GM19238 (cell line): ENCODE measurements around the gene SPATC1L.

ENCODE experiments used
- DNase-seq: peaks from one replicate; pipeline ENCODE4 v3.0.0; 2011; ENCODE audit warnings: low spot score; ENCODE audit not compliant: insufficient read length

SPATC1L gene

DNA sequence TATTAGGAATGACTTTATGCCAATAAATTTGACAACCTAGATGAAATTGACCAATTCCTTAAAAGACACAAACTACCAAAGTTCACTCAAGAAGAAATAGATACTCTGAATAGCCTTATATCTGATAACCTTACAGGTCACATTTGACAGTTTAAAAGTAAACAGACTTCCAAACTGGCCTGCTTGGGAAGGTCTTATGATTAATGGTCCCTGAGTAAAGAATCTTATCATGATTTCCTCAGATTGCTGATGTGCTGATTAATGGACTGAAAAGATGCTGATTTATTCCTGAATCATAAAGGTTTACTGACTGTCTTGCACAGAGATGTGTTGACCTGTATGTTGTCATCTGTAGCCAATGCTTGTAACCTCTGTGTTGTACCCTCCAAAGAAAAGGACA is 19.2 kb downstream of the SPATC1L start:
- no peak for DNase-seq

DNA sequence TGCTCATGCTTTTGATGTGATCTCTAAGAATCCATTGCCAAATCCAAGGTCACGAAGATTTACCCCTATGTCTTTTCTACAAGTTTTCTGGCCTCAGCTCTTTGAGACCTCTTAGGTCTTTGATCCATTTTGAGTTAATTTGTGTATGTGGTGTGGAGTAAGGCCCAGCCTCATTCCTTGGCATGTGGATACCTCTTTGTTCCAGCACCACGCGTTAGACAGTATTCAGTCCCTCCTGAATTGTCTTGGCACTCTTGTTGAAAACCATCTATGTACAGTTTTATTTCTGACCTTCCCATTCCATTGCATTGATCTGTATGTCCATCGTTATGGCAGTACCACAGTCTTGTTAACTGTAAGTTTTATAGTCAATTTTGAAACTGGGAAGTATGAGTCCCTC is 20.9 kb downstream of the SPATC1L start:
- no peak for DNase-seq

DNA sequence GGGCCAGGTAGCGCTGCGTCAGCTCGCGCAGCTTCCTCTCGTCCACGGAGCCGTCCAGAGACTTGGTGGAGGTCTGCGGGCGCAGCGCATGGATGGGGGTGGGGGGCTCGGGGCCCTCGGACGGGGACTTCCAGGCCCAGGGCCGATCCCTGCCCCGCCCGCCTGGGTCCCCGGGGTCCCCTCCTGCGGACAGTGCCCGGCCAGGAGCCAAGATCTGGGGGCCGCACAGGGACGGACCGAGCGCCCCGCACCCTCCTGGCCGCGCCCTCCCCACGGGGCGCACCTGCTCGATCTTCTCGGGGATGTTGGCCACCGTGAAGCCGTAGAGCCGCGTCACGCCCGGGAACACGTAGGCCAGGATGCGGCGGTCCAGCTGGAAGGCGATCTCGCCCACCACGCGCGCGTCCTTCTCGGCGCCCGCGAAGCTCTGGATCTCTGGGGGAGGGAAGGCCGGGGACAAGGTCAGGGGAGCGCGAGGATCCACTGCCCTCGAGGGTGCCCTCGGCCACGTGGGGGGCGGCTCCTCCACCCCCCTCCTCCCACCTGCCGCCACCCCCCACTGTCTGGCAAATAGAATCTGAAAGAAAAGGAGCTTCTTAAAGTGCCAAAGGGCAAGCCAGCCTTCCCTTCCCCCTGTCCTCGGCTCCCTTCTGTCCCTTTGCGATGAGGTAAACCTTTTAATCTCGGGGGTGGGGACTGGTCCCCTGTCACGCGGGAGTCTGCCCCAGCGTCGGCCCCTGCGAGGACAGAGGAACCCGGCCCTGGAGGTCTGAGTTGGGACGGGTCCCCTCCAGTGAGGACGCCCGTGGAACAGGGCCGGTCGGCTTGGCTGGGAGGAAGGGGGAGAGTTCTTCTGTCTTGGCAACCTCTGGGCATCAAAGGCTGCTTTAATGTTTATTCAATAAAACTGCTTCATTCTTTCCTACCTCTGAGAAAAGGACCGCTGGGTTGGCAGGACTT is 22.3 kb downstream of the SPATC1L start:
- DNase-seq = no peak

DNA sequence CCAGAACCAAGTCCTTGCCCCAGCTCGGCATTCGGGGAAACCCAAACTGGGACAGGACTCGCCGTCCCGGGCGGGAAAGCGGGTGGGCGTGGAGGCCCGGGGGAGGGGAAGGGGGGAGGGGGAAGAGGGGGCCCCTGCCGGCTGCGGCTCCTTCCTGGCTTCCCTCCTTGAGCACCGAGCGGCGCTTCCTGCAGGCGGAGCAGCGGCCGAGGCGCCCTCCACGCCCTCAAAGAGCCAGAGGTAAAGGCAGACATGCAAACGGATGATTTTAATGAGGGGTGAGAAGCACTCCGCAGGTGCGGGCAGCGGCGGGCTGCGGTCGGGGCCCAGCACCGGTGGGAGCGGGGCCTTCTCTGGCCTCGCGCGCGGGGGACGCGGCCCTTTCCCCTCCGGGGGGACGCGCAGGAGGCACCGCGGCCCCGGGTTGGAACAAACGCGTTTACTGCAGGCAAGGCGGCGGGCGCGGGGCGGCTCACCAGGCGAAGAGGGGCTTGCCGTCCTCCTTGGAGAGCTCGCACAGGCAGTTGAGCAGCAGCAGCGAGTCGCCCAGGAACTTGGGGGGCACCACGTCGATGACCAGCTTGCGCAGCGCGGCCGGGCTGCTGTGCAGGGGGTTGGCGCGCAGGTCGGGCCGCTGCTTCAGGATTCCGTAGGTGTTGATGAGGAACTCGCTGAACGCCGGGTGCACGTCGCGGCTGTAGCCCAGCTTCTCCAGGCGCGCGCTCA is 23.2 kb downstream of the SPATC1L start:
- no peak for DNase-seq

DNA sequence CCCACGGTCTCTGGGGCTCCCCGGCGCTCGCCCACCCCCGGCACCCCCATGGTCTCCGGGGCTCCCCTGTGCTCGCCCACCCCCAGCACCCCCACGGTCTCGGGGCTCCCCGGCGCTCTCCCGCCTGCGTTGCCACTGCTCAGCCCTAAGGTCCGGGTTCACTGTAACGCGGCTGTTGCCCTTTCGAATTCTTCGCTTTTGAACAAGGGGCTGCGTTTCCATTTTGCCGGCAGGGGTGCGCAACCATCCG is 23.7 kb downstream of the SPATC1L start:
- DNase-seq = no peak

DNA sequence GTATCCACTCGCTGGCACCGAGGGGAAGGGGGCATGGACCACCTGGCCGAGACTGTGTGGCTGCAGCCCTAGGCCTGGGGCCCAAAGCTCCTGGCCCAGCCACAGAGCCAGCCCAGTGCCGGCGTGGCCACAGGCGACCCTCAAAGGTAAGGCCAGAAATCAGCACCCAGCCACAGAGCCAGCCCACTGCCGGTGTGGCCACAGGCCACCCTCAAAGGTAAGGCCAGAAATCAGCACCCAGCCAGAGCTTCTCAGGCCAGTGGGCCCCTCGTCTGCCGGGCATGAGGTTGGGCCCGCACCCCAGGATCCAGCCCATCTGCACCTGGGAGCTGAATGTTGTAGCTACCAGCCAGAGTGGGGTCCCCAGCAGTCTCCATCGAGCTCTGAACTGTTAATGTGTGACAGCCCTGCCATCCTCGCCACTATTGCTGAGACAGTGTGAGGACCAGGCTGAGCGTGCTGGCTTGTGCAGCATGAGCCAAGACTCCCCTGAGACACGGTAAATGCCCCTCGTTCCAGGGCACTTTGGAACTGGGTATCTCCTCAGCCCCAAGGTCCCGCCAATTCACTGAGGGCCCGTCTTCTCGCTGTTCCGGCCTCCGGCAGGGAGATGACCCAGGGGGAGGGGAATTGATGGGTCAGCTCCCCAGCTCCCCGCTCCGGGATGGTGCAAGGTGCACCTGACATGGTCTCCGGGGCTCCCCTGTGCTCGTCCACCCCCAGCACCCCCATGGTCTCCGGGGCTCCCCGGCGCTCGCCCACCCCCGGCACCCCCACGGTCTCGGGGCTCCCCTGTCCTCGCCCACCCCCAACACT is 24.2 kb downstream of the SPATC1L start:
- no peak for DNase-seq

DNA sequence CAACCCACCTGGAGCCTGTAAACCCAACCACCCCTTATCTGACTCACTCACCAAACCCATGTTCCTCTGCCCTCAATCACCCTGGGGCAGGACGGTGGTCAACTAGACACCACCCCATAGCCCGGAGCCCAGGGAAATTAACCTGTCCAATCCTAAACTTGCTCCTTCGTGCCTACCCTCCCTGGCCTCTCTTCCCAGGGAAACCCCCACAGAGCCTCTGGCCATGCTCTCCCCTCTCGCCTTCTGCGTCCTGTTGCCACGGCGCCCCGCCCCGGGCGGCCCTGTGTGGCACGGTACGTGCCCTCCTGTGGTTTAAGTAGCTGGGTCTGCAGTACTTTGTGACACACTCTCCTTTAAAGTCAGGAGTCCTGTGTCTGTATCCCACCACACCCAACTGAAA is 24.9 kb downstream of the SPATC1L start:
- DNase-seq = no peak

DNA sequence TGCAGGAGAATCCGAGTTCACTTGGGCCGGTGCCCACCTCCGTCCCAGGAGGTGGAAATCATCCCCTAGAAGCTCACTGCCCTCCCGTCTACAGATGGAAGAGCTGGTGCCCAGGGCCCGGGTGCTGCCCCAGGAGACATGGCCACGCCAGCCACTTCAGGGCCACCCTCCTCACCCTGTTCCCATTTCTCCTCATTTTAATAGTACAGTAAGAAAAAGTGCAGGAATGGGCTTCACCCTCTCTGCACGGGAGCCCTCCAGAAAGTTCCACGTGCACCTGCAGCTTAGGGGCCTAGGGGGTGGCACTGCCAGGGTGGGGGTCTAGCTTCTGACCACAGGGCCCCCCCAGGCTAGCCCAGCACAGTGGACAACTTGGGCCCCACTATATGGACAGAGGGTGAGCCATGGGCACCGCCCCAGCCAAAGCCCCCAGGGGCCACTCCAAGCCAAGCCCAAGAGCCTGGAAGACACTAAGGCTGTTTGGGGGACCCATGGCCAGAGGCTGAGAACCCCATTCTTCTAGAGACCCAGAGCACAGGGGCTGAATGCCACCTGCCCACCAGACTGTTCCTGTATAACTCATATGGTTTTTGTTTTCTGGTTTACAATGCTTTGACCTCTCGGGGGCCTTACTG is 25.5 kb downstream of the SPATC1L start:
- DNase-seq = no peak

DNA sequence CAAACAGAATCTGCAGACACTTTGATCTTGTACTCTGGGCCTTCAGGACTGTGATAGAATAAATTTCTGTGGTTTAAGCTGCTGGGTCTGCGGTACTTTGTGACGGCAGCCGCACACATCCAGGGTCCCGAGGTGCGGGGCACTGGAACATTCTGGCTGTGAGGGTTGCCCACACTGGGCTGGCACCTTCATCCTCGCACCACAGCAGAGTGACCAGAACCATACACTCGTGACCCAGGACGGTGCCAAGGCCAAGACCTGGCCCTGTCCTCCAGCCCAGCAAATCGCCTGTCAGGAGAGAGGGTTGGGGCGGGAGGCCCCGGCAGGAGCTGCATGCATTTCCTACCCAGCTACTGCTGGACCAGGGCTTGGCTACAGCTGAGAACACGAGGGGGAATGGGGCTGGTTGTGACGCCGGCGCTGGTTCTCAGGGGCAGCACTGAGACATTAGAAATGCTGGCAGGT is 26.2 kb downstream of the SPATC1L start:
- no peak for DNase-seq

DNA sequence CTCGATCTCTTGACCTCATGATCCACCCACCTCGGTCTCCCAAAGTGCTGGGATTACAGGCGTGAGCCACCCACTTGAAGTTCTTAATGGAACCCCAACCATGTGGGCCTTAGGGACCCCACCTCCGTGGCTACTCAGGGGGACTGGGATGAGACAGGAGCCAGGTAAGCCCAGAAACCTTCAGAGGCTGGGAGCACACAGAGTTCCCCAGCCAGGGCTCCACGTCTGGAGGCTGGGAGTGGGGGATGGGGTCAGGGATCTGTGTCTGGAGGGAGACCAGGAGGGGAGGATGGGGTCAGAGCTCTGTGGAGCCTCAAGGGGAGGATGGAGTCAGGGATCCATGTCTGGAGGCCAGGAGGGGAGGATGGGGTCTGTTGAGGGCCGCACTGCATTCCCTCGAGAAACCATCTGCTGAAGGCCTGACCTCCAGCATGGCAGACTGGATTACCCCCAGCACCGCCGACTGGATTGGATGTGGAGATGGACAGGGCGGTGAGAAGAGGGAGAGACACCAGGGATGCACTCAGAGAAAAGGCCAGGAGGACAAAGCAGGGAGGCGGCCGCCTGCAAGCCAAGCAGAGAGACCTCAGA is 26.8 kb downstream of the SPATC1L start:
- no peak for DNase-seq

DNA sequence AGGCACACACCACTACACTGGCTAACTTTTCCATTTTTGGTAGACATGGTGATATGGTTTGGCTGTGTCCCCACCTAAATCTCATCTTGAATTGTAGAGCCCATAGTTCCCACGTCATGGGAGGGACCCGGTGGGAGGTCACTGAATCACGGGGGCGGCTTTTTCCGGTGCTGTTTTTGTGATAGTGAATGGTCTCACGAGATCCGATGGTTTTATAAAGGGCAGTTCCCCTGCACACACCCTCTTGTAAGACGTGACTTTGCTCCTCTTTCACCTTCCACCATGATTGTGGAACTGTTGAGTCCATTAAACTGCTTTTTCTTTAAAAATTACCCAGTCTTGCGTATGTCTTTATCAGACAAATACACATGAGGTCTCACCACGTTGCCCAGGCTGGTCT is 27.6 kb downstream of the SPATC1L start:
- DNase-seq = no peak

DNA sequence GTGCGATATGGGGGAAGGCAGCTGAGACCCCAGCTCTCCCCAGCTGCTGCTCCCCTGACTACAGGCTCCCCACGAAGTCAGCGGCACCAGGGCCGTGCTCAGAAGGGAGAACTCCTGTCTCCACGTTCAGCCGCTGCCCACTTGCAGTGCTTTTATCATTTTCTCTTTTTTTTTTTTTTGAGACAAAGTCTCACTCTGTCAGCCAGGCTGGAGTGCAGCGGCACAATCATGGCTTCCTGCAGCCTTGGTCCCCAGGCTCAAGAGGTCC is 27.9 kb downstream of the SPATC1L start:
- DNase-seq = no peak

DNA sequence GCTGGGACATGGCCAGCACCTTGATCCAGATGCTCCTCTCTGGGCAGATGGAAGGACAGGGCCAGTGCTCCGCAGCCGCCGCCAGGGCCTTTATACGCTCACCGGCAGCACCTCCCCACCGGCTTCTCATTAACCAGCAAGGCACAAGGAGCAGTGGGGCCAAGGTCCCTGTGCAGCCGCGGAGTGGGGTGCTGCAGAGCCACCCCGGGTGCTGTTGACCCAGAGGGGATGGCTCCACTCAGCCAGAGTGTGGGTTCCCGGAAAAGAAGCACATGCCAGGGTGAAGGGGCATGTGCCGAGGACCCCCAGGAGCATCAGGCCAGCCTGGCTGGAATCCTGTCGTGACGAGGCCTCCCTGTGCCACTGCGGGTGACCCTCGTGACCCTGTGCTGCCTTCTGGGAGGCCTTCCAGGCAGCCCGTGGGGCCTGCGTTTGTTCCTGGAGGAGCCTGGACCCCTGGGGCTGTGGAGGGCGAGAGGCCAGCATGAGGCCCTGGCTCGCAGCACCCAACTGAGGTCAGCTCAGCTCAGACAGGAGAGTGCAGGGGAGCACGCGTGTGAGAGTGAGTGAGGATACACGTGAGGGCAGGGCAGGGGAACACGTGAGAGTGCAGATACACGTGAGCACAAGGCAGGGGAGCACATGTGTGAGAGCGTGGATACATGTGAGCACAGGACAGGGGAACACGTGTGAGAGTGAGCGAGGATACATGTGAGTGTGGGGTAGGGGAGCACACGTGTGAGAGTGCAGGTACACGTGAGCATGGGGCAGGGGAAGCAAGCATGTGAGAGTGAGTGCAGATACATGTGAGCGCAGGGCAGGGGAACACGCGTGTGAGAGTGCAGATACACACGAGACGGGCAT is 28.5 kb downstream of the SPATC1L start, which contains the start of gene FTCD:
Gene FTCD, minus strand, starts transcription at position 66 of the 864 bp plus-strand sequence. Its CDS starts 56 bp downstream, at position 10.
- no peak for DNase-seq

DNA sequence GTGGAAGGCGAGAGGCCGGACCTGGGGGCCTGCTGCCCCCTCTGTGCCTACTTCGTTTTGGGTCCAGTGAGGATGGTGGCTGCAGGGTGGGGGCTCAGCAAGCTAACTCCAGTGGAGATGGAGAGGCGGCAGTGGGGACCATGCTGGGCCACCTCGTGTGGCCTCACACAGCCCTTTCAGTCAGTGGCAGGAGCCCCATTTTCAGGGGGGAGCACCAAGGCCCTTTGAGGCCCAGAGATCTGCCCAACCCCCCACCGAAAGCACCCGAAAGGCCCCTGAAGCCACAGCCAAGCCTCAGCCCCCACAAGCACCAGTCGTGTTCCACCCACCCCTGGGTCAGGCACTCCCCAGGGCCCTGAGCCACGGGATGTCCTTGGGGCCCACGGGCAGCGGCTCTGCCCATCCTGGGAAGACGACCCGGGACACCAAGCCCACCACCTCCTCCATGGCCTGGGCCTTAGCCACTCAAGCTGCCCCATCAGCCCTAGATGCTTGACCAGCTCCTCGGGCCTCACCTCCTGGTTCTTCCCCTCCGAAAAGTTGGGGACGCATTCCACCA is 29.2 kb downstream of the SPATC1L start:
- DNase-seq = no peak

DNA sequence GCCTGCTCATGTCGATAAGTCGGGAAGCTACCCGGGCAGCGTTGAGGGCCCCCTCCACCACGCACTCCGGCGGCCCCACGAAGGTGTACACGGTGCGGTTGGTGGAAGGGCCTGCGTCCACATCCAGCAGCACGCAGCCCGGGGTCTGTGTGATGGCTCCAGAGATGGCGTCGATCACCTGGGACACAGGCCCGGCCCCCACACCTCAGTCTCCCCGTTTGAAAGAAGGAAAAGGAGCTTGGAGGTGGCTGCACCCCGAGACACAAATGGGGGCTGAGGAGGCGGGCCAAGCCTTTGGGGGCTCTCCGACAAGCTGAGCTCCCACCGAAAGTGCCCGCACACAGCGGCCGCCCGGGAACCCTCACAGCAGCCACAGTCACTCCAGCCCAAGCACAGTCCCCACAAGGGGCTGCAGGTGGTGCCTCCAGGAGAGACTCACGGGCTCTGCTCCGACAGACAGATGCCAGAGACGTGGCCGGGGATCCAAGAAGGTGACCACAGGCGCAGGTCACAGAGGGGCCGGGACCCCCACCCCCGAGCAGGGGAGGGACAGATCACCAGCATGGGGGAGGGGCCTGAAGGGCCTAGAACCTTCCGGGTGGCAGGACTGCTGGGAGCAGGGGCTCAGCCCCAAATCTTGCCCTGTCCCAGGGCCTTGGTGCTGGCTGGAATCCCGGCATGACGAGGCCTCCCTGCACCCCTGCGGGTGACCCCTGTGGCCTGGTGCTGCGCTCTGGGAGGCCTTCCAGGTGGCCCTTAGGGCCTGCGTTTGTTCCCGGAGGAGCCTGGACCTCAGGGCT is 29.9 kb downstream of the SPATC1L start:
- no peak for DNase-seq

DNA sequence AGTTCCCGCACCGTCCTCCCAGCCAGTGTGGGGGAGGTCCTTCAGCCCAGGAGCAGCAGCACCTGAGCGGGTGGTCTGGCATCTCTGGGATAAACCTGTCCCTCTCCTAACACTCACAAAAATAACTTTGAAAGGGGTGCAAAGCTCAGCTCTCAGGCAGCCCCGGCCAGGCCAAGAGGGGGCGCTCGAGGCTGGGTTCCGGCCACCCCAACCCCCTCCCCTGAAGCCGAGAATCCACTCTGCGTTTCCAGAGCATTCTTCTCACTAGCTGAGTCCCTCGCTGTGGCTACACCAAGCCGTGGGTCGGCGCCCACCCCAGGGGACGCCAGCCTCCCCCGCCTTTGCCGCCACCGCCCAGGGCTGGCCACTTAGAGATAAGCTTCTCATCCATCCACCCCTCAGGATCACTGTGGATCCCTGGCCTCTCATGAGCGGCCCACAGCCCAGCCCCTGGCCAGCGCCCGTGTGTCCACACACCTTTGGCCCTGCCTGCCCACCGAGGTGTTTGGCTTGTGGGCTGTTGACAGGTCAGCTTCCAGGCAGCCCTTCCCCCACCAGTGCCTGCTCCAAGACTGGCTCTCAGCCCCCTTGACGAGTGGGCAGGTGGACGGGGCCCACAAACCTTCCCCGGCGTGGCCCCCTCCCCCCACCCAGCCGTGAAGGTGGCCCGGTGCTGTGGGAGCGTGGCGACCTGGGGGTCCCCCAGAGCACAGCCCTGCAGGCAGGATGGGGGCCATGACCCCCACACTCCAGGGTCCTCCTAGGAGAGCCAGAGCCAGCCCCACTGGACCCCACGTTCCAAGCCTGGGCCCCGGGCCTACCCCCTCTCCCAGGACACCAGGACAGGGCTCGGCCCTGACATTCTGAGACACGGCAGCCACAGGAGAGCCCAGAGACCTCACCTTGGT is 30.8 kb downstream of the SPATC1L start:
- DNase-seq = no peak

DNA sequence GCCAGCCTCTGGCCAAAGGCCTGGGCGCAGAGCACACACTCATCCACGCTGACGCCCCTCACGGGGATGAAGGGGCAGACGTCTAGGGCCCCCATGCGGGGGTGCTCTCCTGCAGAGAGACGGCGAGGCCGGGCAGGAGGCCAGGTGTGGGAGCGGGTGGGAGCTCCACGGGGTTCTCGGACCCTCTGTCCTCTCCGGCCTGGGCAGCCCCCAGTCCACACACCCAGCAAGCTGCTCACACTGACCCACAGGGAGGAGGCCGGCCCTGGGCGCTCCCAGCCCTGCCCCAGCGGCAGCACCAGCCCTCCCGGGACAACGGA is 31.4 kb downstream of the SPATC1L start:
- no peak for DNase-seq
